ENCODE results near the gene ZNF622.

ZNF622 gene

GRCh38 chr5:16465544-16466432 is at the start of gene ZNF622:
Gene ZNF622 (minus strand): TSS chr5:16465800. CDS start chr5:16465665, 135 bp downstream.
- peak; percentile 80 for DNase-seq (ENCODE audit: low read depth)

- no peak for DNase-seq (ENCODE audit: low read depth)
Measured at GRCh38 chr5:16510098-16510497, 44.5 kb upstream of the ZNF622 start.

- DNase-seq (ENCODE audit: low read depth) = no peak
Measured at GRCh38 chr5:16508730-16509531, 43.3 kb upstream of the ZNF622 start.

- DNase-seq (ENCODE audit: low read depth) = no peak
Measured at GRCh38 chr5:16507716-16508115, 42.1 kb upstream of the ZNF622 start.

GRCh38 chr5:16505904-16506303 is 40.3 kb upstream of the ZNF622 start:
- no peak for DNase-seq (ENCODE audit: low read depth)

GRCh38 chr5:16505140-16505891 is 39.7 kb upstream of the ZNF622 start:
- no peak for DNase-seq (ENCODE audit: low read depth)

GRCh38 chr5:16504571-16504970 is 39.0 kb upstream of the ZNF622 start:
- DNase-seq (ENCODE audit: low read depth) = no peak

- DNase-seq (ENCODE audit: low read depth) = no peak
Measured at GRCh38 chr5:16502866-16503265, 37.3 kb upstream of the ZNF622 start.

- DNase-seq (ENCODE audit: low read depth) = no peak
Measured at GRCh38 chr5:16500024-16500423, 34.4 kb upstream of the ZNF622 start.

GRCh38 chr5:16497546-16497945 is 31.9 kb upstream of the ZNF622 start:
- DNase-seq (ENCODE audit: low read depth) = no peak

GRCh38 chr5:16493261-16493660 is 27.7 kb upstream of the ZNF622 start:
- no peak for DNase-seq (ENCODE audit: low read depth)

GRCh38 chr5:16492398-16493140 is 27.0 kb upstream of the ZNF622 start:
- peak; percentile 51 for DNase-seq (ENCODE audit: low read depth)

GRCh38 chr5:16490911-16491310 is 25.3 kb upstream of the ZNF622 start:
- no peak for DNase-seq (ENCODE audit: low read depth)

GRCh38 chr5:16489322-16489791 is 23.8 kb upstream of the ZNF622 start:
- peak; percentile 51 for DNase-seq (ENCODE audit: low read depth)

- no peak for DNase-seq (ENCODE audit: low read depth)
Measured at GRCh38 chr5:16487456-16487855, 21.9 kb upstream of the ZNF622 start.

- DNase-seq (ENCODE audit: low read depth) = no peak
Measured at GRCh38 chr5:16486711-16487111, 21.1 kb upstream of the ZNF622 start.

- no peak for DNase-seq (ENCODE audit: low read depth)
Measured at GRCh38 chr5:16485656-16486055, 20.1 kb upstream of the ZNF622 start.

GRCh38 chr5:16484081-16484480 is 18.5 kb upstream of the ZNF622 start:
- DNase-seq (ENCODE audit: low read depth) = no peak

GRCh38 chr5:16483361-16483760 is 17.8 kb upstream of the ZNF622 start:
- no peak for DNase-seq (ENCODE audit: low read depth)

- no peak for DNase-seq (ENCODE audit: low read depth)
Measured at GRCh38 chr5:16482891-16483290, 17.3 kb upstream of the ZNF622 start.

GRCh38 chr5:16480821-16481538 is 15.4 kb upstream of the ZNF622 start:
- no peak for DNase-seq (ENCODE audit: low read depth)
